K562 (cell line): ENCODE data around the gene BCL10. TPM values are rescaled to one million over a fixed set of nuclear protein-coding genes. Genes with fewer than 3 reads are reported as not detected.
A peak's percentile ranks its signal among the peaks of the same experiment; 100 is the strongest.

Experiments
- ATF6 ChIP-seq: sonication (generic); formaldehyde crosslinking; IDR thresholded peaks from 2 replicates; pipeline ENCODE4 v1.4.0; 2020; ENCODE audit warnings: mild to moderate bottlenecking, missing genetic modification reagents
- CBFA2T3 ChIP-seq: fragments of 450-650 bp; IDR thresholded peaks from 2 replicates; pipeline ENCODE4 v1.6.1; 2017
- FOXJ2 ChIP-seq: fragments of 200-800 bp; sonication (Bioruptor generic); IDR thresholded peaks from 2 replicates; pipeline ENCODE4 v1.6.1; 2016; ENCODE audit warnings: missing genetic modification characterization, missing compliant biosample characterization
- HMG20A ChIP-seq: fragments of 450-650 bp; formaldehyde crosslinking; conservative IDR thresholded peaks from 2 replicates; pipeline ENCODE4 v1.4.0; 2020; ENCODE audit warnings: mild to moderate bottlenecking, mixed read lengths
- IRF2 ChIP-seq: sonication (generic); formaldehyde crosslinking; IDR thresholded peaks from 2 replicates; pipeline ENCODE4 v1.8.1; 2022; ENCODE audit warnings: mild to moderate bottlenecking, missing genetic modification reagents
- KLF6 ChIP-seq: fragments of 250-450 bp; sonication (Bioruptor Pico); IDR thresholded peaks from 2 replicates; pipeline ENCODE4 v1.4.0; 2020; ENCODE audit warnings: mild to moderate bottlenecking, moderate library complexity, borderline replicate concordance
- LARP7 ChIP-seq: fragments of 450-650 bp; IDR thresholded peaks from 2 replicates; pipeline ENCODE4 v1.6.1; 2016
- LEF1 ChIP-seq: fragments of 450-650 bp; IDR thresholded peaks from 2 replicates; pipeline ENCODE4 v1.6.1; 2016; ENCODE audit warnings: mild to moderate bottlenecking
- MED1 ChIP-seq: sonication (generic); formaldehyde crosslinking; IDR thresholded peaks from 2 replicates; pipeline ENCODE4 v1.8.1; 2023; ENCODE audit warnings: missing genetic modification reagents, borderline replicate concordance
- MNT ChIP-seq, 2 experiments: fragments of 450-650 bp; conservative IDR thresholded peaks; 2 replicates each; pipeline ENCODE4 v1.6.1; 2017; ENCODE audit warnings: mild to moderate bottlenecking in 2 of 2, moderate library complexity in 2 of 2
- MTF1 ChIP-seq: fragments of 250-450 bp; sonication (Bioruptor Pico); IDR thresholded peaks from 2 replicates; pipeline ENCODE4 v1.9.0; 2021; ENCODE audit warnings: moderate library complexity, mild to moderate bottlenecking, inconsistent platforms, borderline replicate concordance
- MXI1 ChIP-seq: IDR thresholded peaks from 2 replicates; pipeline ENCODE4 v1.6.1; 2011; ENCODE audit warnings: low read depth, mild to moderate bottlenecking, improper control_type of control experiment, low read length
- PHF8 ChIP-seq: fragments of 200-600 bp; sonication (generic); IDR thresholded peaks from 2 replicates; pipeline ENCODE4 v1.6.1; 2012; ENCODE audit warnings: mixed run types, mild to moderate bottlenecking, inconsistent platforms, low read length, moderate library complexity, borderline replicate concordance
- RBM22 ChIP-seq: fragments of 200-400 bp; formaldehyde crosslinking; IDR thresholded peaks from 2 replicates; pipeline ENCODE4 v1.6.1; 2018; ENCODE audit warnings: low read length, low read depth; ENCODE audit not compliant: poor library complexity, severe bottlenecking
- STAT5B ChIP-seq: fragments of 250-450 bp; sonication (Bioruptor Pico); IDR thresholded peaks from 2 replicates; pipeline ENCODE4 v1.8.0; 2021; ENCODE audit warnings: mild to moderate bottlenecking, inconsistent platforms
- SUPT5H ChIP-seq: fragments of 450-650 bp; IDR thresholded peaks from 2 replicates; pipeline ENCODE4 v1.6.1; 2016
- TAF15 ChIP-seq: fragments of 200-400 bp; formaldehyde crosslinking; IDR thresholded peaks from 2 replicates; pipeline ENCODE4 v1.6.1; 2017; ENCODE audit warnings: mild to moderate bottlenecking, low read depth, low read length, moderate library complexity
- THAP12 ChIP-seq: fragments of 250-450 bp; sonication (Bioruptor Pico); IDR thresholded peaks from 2 replicates; pipeline ENCODE4 v1.9.0; 2021; ENCODE audit warnings: mild to moderate bottlenecking, inconsistent platforms
- ZNF3 ChIP-seq: fragments of 250-450 bp; sonication (Bioruptor Pico); IDR thresholded peaks from 2 replicates; pipeline ENCODE4 v1.5.0; 2021; ENCODE audit warnings: mild to moderate bottlenecking, moderate library complexity
- ZNF551 ChIP-seq: fragments of 250-450 bp; sonication (Bioruptor Pico); IDR thresholded peaks from 2 replicates; pipeline ENCODE4 v1.5.0; 2021; ENCODE audit warnings: mild to moderate bottlenecking, moderate library complexity
- polyA plus RNA-seq, 8 experiments: library from polyadenylated mRNA; depleted of rRNA in 4 of 8; stranded (reverse) in 5 of 8; unstranded in 3 of 8; fragments of >200 nt; fragmentation: Nextera tagmentation in 2 of 8; fragmentation: Illumina TruSeq in 1 of 8; extraction: Ambion mirVana in 2 of 8; extraction: Trizol in 1 of 8; gene quantifications; 2 replicates each; pipeline versions ENCODE4 v1.2.1 to v1.2.3, GENCODE V29; 2011 to 2014; ENCODE audit warnings: inconsistent platforms in 1 of 8, missing spikeins in 1 of 8
- total RNA-seq, 7 experiments: library from RNA; depleted of rRNA in 6 of 7; stranded (reverse); fragments of >200 nt in 6 of 7; fragmentation: Illumina TruSeq in 2 of 7; extraction: Trizol in 2 of 7; gene quantifications; 2 replicates each; pipeline versions ENCODE4 v1.2.1 to v1.2.3, GENCODE V29; 2011 to 2021; ENCODE audit warnings: low replicate concordance in 1 of 7

Gene BCL10
- total and polyA plus RNA-seq, 9 of the 15 experiments (the other 6 are each of a cell fraction or from before 2014, with no cell fraction given) = 8.0 to 19.4 (median 12.3) TPM

GRCh38 chr1:85276215-85276977, at the start of gene BCL10 (continued):
- TF ChIP-seq ATF6 (CRISPR knock-in tag) = peak; percentile 41; the same call in 1 of the 2 replicates
- 0 out of 2 replicates have a peak, but pooled peaks have one; percentile 61 for TF ChIP-seq THAP12
- TF ChIP-seq HMG20A = no peak
- TF ChIP-seq ZNF3 (CRISPR knock-in tag) = no peak
- no peak for TF ChIP-seq STAT5B
- peak in 1 of 2 experiments; percentile 71; a peak in 3 of 4 replicates for TF ChIP-seq MNT (conservative IDR thresholded peaks at IDR 0.05)
- no peak for TF ChIP-seq MXI1
- no peak for TF ChIP-seq ZNF551 (CRISPR knock-in tag)
- no peak for TF ChIP-seq LEF1
- peak; percentile 85 for TF ChIP-seq SUPT5H
- TF ChIP-seq TAF15 = no peak
- no peak for TF ChIP-seq CBFA2T3
- peak; percentile 90; the same call in 1 of the 2 replicates for TF ChIP-seq PHF8
- TF ChIP-seq MED1 (CRISPR knock-in tag) = no peak
- TF ChIP-seq LARP7 = no peak
- no peak for TF ChIP-seq IRF2 (CRISPR knock-in tag)
- 0 out of 2 replicates have a peak, but pooled peaks have one; percentile 15 for TF ChIP-seq KLF6 (CRISPR knock-in tag)
- no peak for TF ChIP-seq MTF1 (CRISPR knock-in tag)
- TF ChIP-seq RBM22 = no peak
- TF ChIP-seq FOXJ2 (tag) = no peak
